A549 (cell line): ENCODE measurements around the gene EIF1B. TPM values are rescaled to one million over a fixed set of nuclear protein-coding genes. Genes with fewer than 3 reads are reported as not detected.

Experiments
- ATAC-seq, 2 experiments: fragments of 200-7000 bp in 1 of 2; fragments of >200 bp in 1 of 2; cut with Nextera tagmentation in 1 of 2; cut with Tn5 transposase in 1 of 2; 3 replicates each; pipeline versions ENCODE4 v1.8.0 to v1.9.1; 2018 to 2020; ENCODE audit warnings: mild to moderate bottlenecking in 1 of 2, moderate library complexity in 1 of 2
- CTCF ChIA-PET: fragments of 300-600 bp; sonication (Branson Sonifier 250); formaldehyde crosslinking; extraction: SDS; loops from one replicate; lab custom pipeline; 2021; ENCODE audit warnings: antibody characterized with exemption, inconsistent platforms; lab: Yijun Ruan, JAX
- POLR2A ChIA-PET: fragments of 350-600 bp; formaldehyde crosslinking; extraction: SDS; loops from one replicate; lab custom pipeline; 2021; ENCODE audit warnings: antibody characterized with exemption, inconsistent platforms; lab: Yijun Ruan, JAX
- DNase-seq, 2 experiments: peaks; one replicate each; pipeline versions ENCODE4 v3.0.0 to v3.0.0-alpha.2; 2011 to 2016; ENCODE audit warnings: low read depth in 1 of 2, low spot score in 1 of 2
- FAIRE-seq: peaks from 2 replicates; lab custom pipeline; 2011; peaks lifted over from hg19 to GRCh38; lab: Jason Lieb, UNC
- H3K27ac ChIP-seq, 2 experiments: fragments of >200 bp; sonication (Bioruptor Twin); formaldehyde crosslinking; 3 replicates each; pipeline ENCODE4 v1.5.1; 2016 to 2017
- H3K4me1 ChIP-seq: fragments of >200 bp; sonication (Bioruptor Twin); formaldehyde crosslinking; 3 replicates; pipeline ENCODE4 v1.6.1; 2016
- H3K4me2 ChIP-seq: fragments of >200 bp; sonication (Bioruptor Twin); formaldehyde crosslinking; 3 replicates; pipeline ENCODE4 v1.6.1; 2016
- H3K4me3 ChIP-seq: fragments of >200 bp; sonication (Bioruptor Twin); formaldehyde crosslinking; 3 replicates; pipeline ENCODE4 v1.5.1; 2016
- H3K9me3 ChIP-seq: fragments of >200 bp; sonication (Bioruptor Twin); formaldehyde crosslinking; 3 replicates; pipeline ENCODE4 v1.6.1; 2016
- BHLHE40 ChIP-seq: IDR thresholded peaks from 2 replicates; pipeline ENCODE4 v1.6.1; 2012; ENCODE audit warnings: low read depth, low read length, inconsistent platforms
- KDM5A ChIP-seq: fragments of 200-600 bp; sonication (generic); IDR thresholded peaks from 2 replicates; pipeline ENCODE4 v1.6.1; 2016; ENCODE audit warnings: antibody characterized with exemption, mild to moderate bottlenecking
- WGBS: methylation state at CpG from one replicate; pipeline ENCODE4 v1.1.6; 2017; ENCODE audit errors: missing lambda C conversion rate; 5-methylcytosine and 5-hydroxymethylcytosine counted together
- polyA plus RNA-seq, 4 experiments: library from polyadenylated mRNA; depleted of rRNA in 3 of 4; stranded (reverse); fragments of >200 nt; fragmentation: RNase III in 1 of 4; extraction: RNeasy Plus Mini Kit Qiagen cat#74134 plus additional on column Dnase treatment in 1 of 4; gene quantifications; 2 replicates in 3 of 4; 3 replicates in 1 of 4; pipeline ENCODE4 v1.2.3, GENCODE V29; 2011 to 2017
- TF ChIP-seq, protein P1 (sequence below): fragments of 150-350 bp; IDR thresholded peaks from 2 replicates; pipeline ENCODE4 v1.6.1; 2014; ENCODE audit warnings: low read depth, mild to moderate bottlenecking, low read length

EIF1B gene
- polyA plus RNA-seq, 2 of the 4 experiments (the other 2 are of a cell fraction), result 42.1 to 45.7 TPM

GRCh38 chr3:40358454-40358853, 48.9 kb downstream of the EIF1B start:
- DNase-seq, result no peak
- Histone ChIP-seq H3K4me3 (no peak overlapping the region), H3K27ac (no peak overlapping the region), H3K4me2 (no peak overlapping the region), H3K9me3 (no peaks in the 10 kb centered on the region), H3K4me1 (no peaks in the 10 kb centered on the region)
- ChIA-PET POLR2A (no interaction called here), CTCF (no interaction called here)
- 0% methylated on average over 1 of the region's 1 CpG for WGBS
- ATAC-seq, result no peak
- TF ChIP-seq, protein P1, sequence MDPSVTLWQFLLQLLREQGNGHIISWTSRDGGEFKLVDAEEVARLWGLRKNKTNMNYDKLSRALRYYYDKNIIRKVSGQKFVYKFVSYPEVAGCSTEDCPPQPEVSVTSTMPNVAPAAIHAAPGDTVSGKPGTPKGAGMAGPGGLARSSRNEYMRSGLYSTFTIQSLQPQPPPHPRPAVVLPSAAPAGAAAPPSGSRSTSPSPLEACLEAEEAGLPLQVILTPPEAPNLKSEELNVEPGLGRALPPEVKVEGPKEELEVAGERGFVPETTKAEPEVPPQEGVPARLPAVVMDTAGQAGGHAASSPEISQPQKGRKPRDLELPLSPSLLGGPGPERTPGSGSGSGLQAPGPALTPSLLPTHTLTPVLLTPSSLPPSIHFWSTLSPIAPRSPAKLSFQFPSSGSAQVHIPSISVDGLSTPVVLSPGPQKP, result no peak
- TF ChIP-seq BHLHE40, result no peak
- no peak for TF ChIP-seq KDM5A
- no peak for FAIRE-seq

Other genes with a start within 250 kb of the EIF1B start
- gene ENTPD3, start 77.5 kb downstream of the EIF1B start, polyA plus RNA-seq (2011; rRNA removed), result not detected in 2 replicates
- not detected in 3 replicates for gene ENTPD3, start 77.5 kb downstream of the EIF1B start, polyA plus RNA-seq (2017; fragmentation: RNase III; extraction: RNeasy Plus Mini Kit Qiagen cat#74134 plus additional on column Dnase treatment)
- 345 and 488 TPM in 2 replicates for gene RPL14, start 147.6 kb downstream of the EIF1B start, polyA plus RNA-seq (2011; rRNA removed)
- 673 to 717 TPM (median 682 TPM) in 3 replicates for gene RPL14, start 147.6 kb downstream of the EIF1B start, polyA plus RNA-seq (2017; fragmentation: RNase III; extraction: RNeasy Plus Mini Kit Qiagen cat#74134 plus additional on column Dnase treatment)
- gene ZNF619, start 167.4 kb downstream of the EIF1B start, polyA plus RNA-seq (2011; rRNA removed), result 4.1 and 5.1 TPM in 2 replicates
- 2.2 TPM in 3 replicates for gene ZNF619, start 167.4 kb downstream of the EIF1B start, polyA plus RNA-seq (2017; fragmentation: RNase III; extraction: RNeasy Plus Mini Kit Qiagen cat#74134 plus additional on column Dnase treatment)
- gene ZNF620, start 196.3 kb downstream of the EIF1B start, polyA plus RNA-seq (2011; rRNA removed), result 3.2 and 3.8 TPM in 2 replicates
- gene ZNF620, start 196.3 kb downstream of the EIF1B start, polyA plus RNA-seq (2017; fragmentation: RNase III; extraction: RNeasy Plus Mini Kit Qiagen cat#74134 plus additional on column Dnase treatment), result 2.1 to 2.5 TPM (median 2.4 TPM) in 3 replicates
- gene ZNF621, start 215.3 kb downstream of the EIF1B start, polyA plus RNA-seq (2011; rRNA removed), result 14.8 and 16.1 TPM in 2 replicates
- 6.8 to 7.3 TPM (median 7.3 TPM) in 3 replicates for gene ZNF621, start 215.3 kb downstream of the EIF1B start, polyA plus RNA-seq (2017; fragmentation: RNase III; extraction: RNeasy Plus Mini Kit Qiagen cat#74134 plus additional on column Dnase treatment)